HG03439 (cell line): ENCODE measurements around the gene PEBP1.
"Not testable (repeated sequence)": the region's sequence is repeated elsewhere in the genome, so short reads cannot be mapped to it uniquely, and the experiment has no call there.

ENCODE experiments used
- ATAC-seq: cut with Tn5 transposase; IDR thresholded peaks from one replicate; pipeline ENCODE4 v1.9.1; 2021; ENCODE audit warnings: mild to moderate bottlenecking, moderate library complexity; ENCODE audit not compliant: unreplicated experiment

Gene PEBP1

DNA sequence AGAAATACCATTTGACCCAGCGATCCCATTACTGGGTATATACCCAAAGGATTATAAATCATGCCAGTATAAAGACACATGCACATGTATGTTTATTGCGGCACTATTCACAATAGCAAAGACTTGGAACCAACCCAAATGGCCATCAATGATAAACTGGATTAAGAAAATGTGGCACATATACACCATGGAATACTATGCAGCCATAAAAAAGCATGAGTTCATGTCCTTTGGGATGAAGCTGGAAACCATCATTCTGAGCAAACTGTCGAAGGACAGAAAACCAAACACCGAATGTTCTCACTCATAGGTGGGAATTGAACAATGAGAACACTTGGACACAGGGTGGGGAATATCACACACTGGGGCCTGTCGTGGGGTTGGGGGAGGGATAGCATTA, 6.5 kb upstream of the PEBP1 start:
- not testable (repeated sequence) for ATAC-seq

DNA sequence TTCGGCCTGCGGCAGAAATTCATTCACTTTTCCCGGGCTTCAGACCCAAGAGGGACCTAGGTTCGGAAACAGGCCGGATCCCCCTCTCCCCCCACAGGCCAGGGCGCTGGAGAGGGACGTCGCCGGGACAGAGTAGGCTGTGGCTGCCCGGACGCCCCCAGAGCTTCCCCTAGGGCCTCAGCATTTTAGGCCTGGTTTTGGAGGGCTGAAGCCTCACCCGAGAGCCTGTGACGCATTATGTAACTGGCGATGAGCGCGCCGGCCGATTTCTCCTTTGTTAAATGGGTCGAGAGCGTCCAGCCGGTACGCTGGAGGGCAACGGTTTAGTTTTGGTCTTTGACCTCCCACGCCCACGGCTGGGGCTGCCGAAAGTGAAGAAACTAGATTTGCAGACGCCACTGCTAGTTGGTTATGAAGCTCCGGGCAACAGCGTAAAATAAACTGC, 657 bp downstream of the PEBP1 start:
- ATAC-seq = peak; percentile 44

DNA sequence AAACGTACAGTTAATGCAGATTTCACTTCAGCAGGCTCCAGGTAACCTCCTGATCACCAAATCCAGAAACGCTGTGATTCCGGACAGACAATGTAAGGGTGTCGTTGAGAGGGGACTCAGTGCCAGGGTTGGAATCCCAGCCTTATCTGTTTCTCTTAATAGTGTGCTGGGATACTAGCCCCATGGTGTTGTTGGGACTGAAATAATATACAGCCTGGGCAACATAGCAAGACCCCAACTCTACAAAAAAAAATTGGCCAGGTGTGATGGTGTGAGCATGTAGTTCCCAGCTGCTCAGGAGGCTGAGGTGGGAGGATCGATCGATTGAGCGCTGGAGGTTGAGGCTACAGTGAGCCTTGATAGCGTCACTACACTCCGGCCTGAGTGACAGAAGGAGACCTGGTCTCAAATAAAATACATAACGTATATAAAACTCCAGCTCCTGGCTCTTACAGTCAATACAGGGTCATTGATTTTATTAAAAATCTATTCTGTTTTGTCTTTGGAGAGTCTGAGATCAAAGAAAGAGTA, 1.3 kb downstream of the PEBP1 start:
- ATAC-seq = no peak

DNA sequence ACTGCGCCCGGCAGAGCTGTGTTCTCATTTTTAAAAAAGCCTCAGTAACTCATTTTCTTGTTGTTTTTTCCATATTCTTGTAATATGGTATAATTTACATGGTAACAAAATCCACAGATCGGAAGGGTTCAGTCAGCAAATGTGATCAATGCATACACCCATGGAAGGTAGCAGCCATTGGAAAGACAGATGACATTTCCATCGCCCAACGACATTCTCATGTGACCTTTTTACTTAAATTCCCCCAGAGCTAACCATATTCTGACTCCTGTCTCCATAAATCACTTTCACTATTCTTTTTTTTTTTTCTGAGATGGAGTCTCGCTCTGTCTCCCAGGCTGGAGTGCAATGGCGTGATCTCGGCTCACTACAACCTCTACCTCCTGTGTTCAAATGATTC, 4.9 kb downstream of the PEBP1 start:
- ATAC-seq = no peak

DNA sequence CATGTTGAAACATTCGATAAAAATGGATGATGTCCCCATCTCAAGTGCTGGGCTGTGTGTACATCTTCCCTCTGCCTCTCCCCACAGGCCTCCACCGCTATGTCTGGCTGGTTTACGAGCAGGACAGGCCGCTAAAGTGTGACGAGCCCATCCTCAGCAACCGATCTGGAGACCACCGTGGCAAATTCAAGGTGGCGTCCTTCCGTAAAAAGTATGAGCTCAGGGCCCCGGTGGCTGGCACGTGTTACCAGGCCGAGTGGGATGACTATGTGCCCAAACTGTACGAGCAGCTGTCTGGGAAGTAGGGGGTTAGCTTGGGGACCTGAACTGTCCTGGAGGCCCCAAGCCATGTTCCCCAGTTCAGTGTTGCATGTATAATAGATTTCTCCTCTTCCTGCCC, 8.6 kb downstream of the PEBP1 start:
- no peak for ATAC-seq

DNA sequence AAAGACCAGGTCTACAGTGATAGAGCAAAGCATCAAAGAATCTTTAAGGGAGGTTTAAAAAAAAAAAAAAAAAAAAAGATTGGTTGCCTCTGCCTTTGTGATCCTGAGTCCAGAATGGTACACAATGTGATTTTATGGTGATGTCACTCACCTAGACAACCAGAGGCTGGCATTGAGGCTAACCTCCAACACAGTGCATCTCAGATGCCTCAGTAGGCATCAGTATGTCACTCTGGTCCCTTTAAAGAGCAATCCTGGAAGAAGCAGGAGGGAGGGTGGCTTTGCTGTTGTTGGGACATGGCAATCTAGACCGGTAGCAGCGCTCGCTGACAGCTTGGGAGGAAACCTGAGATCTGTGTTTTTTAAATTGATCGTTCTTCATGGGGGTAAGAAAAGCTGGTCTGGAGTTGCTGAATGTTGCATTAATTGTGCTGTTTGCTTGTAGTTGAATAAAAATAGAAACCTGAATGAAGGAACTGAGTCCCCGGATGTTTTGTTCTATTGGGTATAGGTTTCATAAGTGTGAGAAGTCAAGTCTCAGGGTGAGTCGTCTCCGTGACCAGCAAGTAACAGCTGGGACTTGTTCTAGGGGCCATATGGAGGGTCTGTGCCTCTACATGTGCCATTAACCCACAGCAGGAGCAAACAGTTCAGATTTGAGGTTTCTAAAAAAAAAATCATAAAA, 9.3 kb downstream of the PEBP1 start:
- no peak for ATAC-seq

DNA sequence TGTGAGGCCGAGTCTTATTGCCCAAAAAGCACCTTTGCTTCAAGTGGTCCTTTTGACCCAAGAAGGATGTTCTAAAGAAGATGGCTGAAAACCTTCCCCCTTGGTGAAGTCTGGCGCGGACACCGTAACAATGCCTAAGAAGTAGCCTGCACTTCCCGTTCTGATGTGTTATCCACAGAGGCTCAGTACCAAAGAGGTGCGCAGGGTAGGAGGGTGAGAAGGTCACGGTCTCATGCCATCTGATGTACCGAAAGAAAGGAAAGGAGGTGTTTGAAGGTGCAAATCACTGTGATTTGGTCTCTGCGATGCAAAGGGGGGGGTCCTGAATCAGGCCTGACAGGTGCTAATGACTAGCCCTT, 9.9 kb downstream of the PEBP1 start:
- no peak for ATAC-seq

DNA sequence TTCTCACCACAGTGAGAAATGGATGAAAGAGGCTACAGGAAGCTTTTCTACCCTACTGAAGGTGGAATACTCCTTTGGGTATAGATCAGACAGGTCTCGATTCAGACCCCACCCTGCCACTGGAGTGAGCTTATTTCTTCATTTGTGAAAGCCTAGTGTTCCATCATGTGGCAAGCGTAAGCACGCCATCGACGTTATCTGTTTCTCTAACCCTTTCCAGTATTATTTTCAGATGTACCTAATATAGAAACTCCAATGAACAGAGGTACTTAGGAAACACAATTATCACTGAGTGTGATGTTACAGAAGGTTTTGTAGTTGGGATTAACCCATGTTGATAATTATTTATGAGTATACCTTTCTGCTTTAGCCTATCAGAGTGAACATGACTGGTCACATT, 12.4 kb downstream of the PEBP1 start:
- ATAC-seq = no peak

DNA sequence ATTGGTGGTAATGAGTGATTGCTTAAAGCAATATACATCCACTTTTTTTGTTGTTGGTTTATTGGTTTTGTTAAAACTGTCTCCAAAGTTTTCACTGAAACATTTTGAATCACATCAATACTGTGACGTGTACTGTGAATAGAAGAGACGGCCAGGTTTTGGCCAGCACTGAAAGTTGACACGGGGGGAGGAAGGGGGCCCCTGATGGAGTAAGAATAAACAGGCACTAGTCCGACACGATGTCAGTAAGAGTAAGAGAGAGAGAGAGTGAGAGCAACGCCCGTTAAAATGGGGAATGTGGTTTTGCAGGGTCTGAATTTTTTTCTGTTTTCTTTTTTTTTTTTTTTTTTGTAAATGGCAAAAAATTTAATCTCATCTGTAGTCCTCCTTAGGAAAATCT, 14.7 kb downstream of the PEBP1 start:
- no peak for ATAC-seq

DNA sequence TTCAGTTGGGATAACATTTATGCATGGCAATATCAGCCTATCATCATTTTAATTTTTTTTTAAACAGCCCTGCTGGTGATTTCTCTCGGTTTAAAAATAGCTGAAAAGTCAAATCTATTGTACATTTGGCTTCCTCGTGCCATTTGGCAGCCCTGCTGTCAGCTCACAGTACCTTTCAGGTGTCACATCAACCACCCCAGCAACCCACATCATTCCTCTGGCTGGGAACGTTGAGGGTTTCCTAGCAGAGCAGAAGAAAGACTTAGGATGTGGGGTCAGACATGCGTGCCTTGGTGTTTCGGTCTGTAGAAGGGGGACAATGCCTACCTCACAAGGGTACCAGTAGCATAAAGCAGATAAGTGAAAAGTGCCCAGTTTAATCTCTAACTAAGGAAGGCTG, 15.8 kb downstream of the PEBP1 start:
- ATAC-seq = no peak

DNA sequence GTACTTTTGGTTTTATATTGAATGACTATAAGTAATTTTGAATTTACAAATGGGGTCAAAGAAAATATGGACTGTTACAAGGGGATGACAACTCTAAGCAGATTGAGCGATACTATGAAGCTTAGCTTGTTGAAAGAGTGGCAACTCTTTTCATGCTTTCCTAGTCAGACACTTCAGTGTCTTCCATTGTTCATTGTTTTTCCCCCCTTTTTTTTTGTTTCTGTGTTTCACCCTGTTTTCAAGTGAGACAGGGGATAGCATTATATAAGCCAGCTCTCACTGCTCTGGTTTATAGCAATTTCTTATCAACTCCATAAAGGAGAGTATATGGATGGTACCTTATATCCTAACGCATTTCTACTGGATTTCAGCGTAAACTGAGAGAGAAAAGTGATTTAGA, 24.6 kb downstream of the PEBP1 start:
- no peak for ATAC-seq

DNA sequence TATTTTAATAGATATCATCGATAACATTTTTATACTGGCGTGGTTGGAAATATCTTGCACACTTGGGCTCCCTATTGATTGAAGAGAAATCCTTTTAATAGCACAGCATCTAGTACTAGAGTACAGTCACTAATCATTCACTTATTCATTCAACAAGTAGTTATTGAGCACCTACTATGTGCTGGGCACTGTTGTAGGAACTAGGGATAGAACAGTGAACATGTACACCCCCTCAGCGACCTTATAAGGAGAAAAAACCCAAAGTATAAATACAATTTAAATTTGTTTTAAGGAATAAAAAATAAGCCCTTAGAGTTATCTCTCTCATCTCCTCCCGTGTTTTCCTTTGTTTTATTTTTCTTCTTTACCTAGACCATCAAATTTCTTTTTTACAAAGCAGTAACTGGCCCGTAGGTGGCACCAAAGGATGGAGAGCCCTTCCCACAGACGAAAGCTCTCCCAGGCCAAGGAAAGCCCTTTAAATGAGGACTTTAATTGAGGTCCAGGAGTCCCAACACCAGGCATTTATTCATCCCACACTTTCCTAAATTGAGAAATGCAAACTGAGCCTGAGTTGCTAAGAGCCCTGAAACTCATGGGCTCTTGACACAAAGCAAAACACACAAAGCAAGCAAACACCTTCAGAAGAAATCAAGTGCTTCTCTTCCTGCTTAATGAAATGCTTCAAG, 29.0 kb downstream of the PEBP1 start:
- ATAC-seq = no peak

DNA sequence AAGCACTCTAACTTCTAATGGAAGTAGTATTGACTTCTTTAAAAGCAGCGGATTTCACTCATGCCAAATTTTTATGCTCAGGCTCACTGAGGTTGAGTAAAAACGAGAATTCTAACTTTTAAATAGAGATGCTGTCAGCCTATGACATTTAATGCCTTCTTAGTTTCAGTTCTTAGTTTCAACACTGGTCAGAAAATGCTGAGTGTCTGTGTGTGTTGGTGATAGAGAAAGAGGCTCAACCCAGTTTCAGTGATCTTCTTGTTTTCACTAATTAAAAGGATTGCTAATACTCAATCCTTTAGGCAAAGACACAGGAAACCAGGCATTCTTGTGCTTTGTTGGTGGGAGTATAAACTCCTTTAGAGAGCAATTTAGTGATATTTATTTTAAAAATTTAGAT, 31.0 kb downstream of the PEBP1 start:
- ATAC-seq = peak; percentile 98

DNA sequence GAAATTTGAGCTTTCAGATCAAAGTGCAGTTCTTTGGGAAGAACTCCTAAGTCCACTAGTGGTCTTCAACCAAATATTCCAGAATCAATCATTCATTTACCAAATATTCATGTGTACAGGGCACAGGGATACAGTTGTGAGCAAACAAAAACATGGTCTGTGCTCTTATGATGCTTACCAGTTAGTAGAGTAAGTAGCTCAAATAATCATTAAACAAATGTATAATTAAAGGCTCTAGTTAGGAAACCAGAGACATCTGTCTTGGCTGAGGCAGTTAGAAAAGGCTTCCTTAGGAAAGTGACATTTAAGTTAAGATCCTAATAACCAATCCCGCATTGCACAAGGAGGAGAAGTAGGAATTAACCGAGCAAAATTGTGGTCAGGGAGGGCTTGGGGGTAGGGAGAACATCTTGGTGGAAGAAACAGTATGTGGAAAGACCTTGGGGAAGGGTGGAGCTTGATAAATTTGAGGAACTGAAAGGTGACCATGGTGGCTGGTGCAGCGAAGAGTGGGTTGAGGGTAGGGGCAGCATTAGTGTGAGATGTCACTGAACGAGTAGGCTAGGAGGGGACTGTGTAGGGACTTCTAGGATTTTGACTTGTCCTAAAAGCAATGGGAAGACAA, 40.0 kb downstream of the PEBP1 start:
- ATAC-seq = peak; percentile 59

DNA sequence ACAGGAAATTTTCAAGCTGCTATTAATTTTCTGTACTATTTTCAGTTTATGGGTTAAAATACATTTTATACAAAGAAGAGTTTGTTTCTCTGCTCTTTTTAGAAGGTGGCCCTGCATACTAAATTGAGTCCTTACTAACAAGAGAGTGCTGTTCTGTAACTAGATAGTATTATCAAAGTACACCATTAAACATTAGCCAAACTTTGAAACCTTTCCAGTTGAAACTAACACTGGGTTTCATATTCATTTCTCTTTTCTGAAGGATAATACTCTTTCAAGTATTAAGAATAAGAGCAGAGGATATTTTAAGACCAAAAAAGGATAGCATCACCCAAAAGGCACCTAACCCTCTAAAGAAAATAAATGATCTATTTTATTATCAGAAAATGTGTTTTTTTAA, 47.2 kb downstream of the PEBP1 start:
- ATAC-seq = no peak

DNA sequence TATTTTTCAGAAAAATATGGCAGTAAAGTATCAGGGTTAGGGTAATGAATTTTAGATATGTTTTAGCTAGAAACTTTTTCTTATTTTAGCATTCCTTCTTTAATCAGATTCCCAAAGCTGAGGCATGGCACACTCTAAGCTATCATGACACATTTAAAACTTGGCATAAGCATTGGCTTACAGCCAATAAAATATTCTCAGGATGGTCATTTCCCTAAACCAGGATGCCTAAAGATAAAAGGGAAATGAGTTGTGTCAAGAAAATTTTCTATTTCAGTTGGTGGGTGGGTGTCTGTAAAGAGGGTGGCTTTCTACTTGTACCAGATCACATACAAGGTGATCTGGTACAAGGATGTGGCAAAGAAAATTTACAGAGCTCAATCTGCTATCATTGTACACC, 47.8 kb downstream of the PEBP1 start:
- no peak for ATAC-seq

DNA sequence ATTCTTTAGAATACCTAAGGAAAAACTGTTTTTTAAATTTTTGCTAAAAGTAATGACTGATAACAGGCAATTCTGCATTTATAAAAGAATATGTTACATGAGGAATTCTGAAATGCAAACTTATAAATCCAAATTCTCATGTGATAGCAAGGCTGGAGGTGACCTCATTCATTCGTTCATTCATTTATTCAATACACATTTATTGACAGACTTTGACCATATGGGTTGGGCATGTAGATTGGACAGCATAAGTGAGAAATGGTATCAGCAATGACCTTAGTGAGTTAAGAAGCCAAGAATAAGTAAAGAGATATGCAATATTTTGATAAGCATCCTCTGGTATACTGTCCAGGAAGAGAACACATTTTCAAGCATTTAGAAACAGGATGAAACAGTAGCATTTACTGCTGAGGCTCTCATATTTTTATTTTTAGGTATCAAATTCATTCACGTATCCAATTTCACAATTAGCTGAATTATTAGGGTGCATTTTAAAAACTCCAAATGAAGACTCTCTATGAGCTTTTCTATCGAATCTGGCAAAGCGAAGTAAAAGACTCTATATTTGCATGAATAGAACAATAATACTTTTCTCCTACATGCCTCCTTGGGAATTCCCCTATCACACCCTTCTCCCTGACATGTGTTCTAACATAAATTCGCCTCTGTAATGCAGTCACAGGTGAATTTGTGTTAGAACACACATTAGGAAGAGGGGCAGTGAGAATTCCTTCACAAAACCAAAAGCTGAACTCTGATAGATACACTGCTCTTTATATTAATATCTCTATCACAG, 49.9 kb downstream of the PEBP1 start:
- no peak for ATAC-seq

DNA sequence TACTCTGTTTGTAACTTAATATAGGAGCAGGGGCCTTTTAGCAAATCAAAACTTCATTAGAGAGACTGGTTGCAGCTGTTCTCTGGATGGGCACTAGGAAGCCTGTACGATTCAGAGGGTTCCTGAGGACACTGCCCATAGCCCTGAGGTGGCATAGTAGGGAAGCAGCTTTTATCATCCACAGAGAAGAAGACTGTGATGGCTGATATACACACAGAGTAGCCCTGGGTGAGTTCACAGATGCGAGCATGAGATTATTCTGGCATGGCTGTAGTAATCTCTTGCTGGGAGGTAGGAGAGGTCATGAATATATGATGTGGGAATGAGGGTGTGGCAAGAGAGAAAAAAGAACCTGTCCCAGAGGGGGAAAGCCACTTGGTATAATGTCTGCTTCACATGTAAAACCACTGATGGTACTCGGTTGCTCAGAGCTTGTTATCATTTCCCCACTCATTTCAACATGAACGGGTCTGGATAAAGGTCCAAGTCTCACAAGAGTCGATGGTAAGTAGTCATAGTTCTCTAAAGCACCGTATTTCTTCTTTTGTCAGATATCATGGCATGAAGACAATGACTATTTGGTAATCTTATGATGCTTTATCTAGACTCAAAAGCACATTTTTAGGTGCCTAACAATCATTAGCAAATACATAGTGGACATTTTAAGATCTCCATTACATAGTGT, 52.0 kb downstream of the PEBP1 start:
- ATAC-seq = no peak

DNA sequence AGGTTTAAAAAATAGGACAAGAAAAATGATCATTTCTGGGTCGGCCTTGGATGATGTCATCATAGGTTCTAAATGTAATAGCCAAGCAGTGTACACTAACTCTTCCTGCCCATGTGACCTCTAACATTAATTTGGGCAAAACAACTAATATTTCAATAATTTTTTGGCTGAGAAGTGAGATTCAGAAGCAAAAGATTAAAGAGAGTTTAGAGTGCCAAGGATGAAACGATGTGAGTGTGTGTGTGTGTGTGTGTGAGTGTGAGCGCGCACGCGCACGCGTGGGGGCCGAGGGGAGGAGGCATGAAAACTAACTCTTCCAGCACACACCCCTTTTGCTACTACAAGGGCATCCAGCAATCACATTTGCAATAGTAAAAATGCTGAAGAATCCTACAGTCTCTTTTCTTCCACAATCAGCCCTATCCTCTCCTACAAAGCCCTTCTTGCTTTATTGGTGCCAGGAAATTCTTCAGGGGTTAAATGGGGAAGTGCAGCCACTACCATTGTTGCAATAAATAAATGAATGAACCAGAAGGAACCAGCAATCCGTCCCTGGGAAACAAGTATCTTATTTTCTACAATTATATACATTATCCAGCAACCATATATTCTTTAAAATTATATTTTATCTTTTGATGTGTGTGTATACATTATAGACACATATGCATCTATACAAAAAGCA, 52.9 kb downstream of the PEBP1 start:
- no peak for ATAC-seq

DNA sequence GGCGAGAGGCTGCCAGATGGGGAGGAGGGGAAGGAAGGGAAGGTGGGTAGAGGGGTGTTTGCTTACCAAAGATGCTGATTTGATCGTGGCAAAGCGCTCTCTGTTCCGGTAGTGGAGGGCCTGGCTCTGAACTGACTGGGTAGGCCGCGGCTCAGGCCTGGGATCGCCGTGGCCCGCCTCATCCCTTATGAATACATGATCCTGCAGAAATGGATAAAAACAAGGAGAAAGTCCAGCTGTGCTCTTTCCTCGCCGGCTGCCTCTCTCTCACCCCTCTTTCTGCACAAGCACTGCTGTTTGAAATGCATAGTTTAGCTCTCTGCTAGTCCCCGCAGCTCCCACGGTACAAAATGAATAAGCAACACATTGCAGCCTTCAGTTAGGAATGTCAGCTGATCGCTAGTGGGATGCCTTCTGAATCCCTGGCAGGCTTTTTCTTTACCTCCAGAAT, 53.8 kb downstream of the PEBP1 start:
- no peak for ATAC-seq
